Pancreas (tissue), 10 donors: ENCODE results near the gene BAHCC1. TPM values are rescaled to one million over a fixed set of nuclear protein-coding genes. Genes with fewer than 3 reads are reported as not detected.

Experiments used
- ATAC-seq, 4 donors: fragments of 200-7000 bp; cut with Tn5 transposase; one replicate each; pipeline versions ENCODE4 v1.8.0 to v1.9.1; 2020; ENCODE audit warnings: mild to moderate bottlenecking in 4 of 4, moderate library complexity in 4 of 4
- DNase-seq, 6 donors: peaks; one replicate each; pipeline ENCODE4 v3.0.0-alpha.2; 2020
- FAIRE-seq: peaks from 2 replicates; lab custom pipeline; 2012; peaks lifted over from hg19 to GRCh38; lab: Jason Lieb, UNC
- H3K27ac ChIP-seq, 4 donors: fragments of 200-600 bp; sonication (generic); 1 replicate in 3 of 4; 2 replicates in 1 of 4; pipeline versions ENCODE4 v1.5.0 to v1.8.0; 2020
- H3K27me3 ChIP-seq, 4 donors: fragments of 200-600 bp; one replicate each; pipeline ENCODE4 v1.8.0; 2021
- H3K36me3 ChIP-seq, 3 donors: fragments of 200-600 bp; sonication (generic) in 1 of 3; one replicate each; pipeline versions ENCODE4 v1.5.0 to v1.8.0; 2020 to 2021
- H3K4me1 ChIP-seq, 3 donors: fragments of 200-600 bp; one replicate each; pipeline ENCODE4 v1.8.0; 2021
- H3K4me3 ChIP-seq, 4 donors: fragments of 200-600 bp; sonication (generic) in 2 of 4; one replicate each; pipeline versions ENCODE4 v1.5.0 to v1.8.0; 2020 to 2021
- H3K9me3 ChIP-seq, 4 donors: fragments of 200-600 bp; one replicate each; pipeline ENCODE4 v1.8.0; 2021
- CTCF ChIP-seq, 4 donors: fragments of 200-600 bp; sonication (generic) in 3 of 4; IDR thresholded peaks; one replicate each; pipeline versions ENCODE4 v1.5.0 to v1.8.0; 2021; ENCODE audit warnings: antibody characterized with exemption in 4 of 4
- WGBS, 2 donors: extraction: QIAGEN DNeasy Blood & Tissue Kit; methylation state at CpG; one replicate each; pipeline ENCODE4 v1.1.7; 2013; 5-methylcytosine and 5-hydroxymethylcytosine counted together
- intact Hi-C, 3 donors: fragments of 100-400 bp; cut with DNase I; formaldehyde crosslinking; loops; one replicate each; pipeline versions ENCODE4 v1.11.1 to v1.14.2; 2022
- polyA plus RNA-seq, 2 donors: library from polyadenylated mRNA; stranded (reverse); fragments of 200-250 nt; gene quantifications; one replicate each; pipeline ENCODE4 v1.2.3, GENCODE V29; 2013
- total RNA-seq, 6 donors: library from RNA; stranded (reverse); fragmentation: NEBNext Ultra II Directional in 4 of 6; extraction: Animal tissue kit (Norgen Biotek cat#: 25700) in 4 of 6; gene quantifications; one replicate each; pipeline versions ENCODE4 v1.2.1 to v1.2.4, GENCODE V29; 2021 to 2023
- donor health status: healthy with polysubstance abuse.
- donor health status: DM: no; HTN: no; CAD: no; lungs with moderate emphysema.
- donor health status: DM: no; HTN: no; CAD: no.
- donor health status: control.
- donor health status: control.
- donor health status: Bipolar disorder and iron deficiency.
- donor health status: DM: yes; HTN: yes; CAD: no.
- donor health status: DM: no; HTN: no; CAD: no.
- donor health status: DM: no; HTN: no; CAD: no.
- donor health status: DM: yes; HTN: yes; CAD: no.

The BAHCC1 gene
- total and polyA plus RNA-seq, 8 donors = 8.0 to 24.1 (median 10.5) TPM

GRCh38 chr17:81374890-81375289, 20.4 kb upstream of the BAHCC1 start:
- no peaks in the 10 kb centered on the region for H3K36me3 ChIP-seq
- FAIRE-seq (no peak), DNase-seq (no peak), ATAC-seq (no peak)
- WGBS, 2 donors = 82 to 86% methylated on average over 5 of the region's 5 CpGs
- intact Hi-C loops = no loop called here
- no peak overlapping the region for H3K27ac ChIP-seq
- H3K9me3 ChIP-seq = no peaks in the 10 kb centered on the region
- no peaks in the 10 kb centered on the region for H3K4me1 ChIP-seq
- no peaks in the 10 kb centered on the region for H3K27me3 ChIP-seq
- no peak overlapping the region for H3K4me3 ChIP-seq
- TF ChIP-seq CTCF (IDR thresholded peaks at IDR 0.05) = no peak

- no peak for TF ChIP-seq CTCF (IDR thresholded peaks at IDR 0.05)
- Histone ChIP-seq H3K27me3 (no peaks in the 10 kb centered on the region), H3K4me3 (no peak overlapping the region), H3K36me3 (no peaks in the 10 kb centered on the region), H3K4me1 (no peaks in the 10 kb centered on the region), H3K9me3 (no peaks in the 10 kb centered on the region), H3K27ac (no peak overlapping the region)
- intact Hi-C loops = no loop called here
- no peak for DNase-seq
- 90 to 93% methylated on average over 25 of the region's 25 CpGs for WGBS, 2 donors
- no peak for ATAC-seq
- no peak for FAIRE-seq
These were observed 18.1 kb upstream of the BAHCC1 start for GRCh38 chr17:81376946-81377714.

- TF ChIP-seq CTCF (IDR thresholded peaks at IDR 0.05) = no peak
- no peaks in the 10 kb centered on the region for H3K36me3 ChIP-seq
- peak overlapping the region in 1 of 4 donors; percentile 3 for H3K4me3 ChIP-seq
- H3K9me3 ChIP-seq = no peaks in the 10 kb centered on the region
- FAIRE-seq = no peak
- no peak overlapping the region for H3K27ac ChIP-seq
- ATAC-seq = peak in 2 of 4 donors; percentile 8 to 28
- WGBS, 2 donors = 84 to 86% methylated on average over 11 of the region's 11 CpGs
- peak in 2 of 6 donors; percentile 33 to 76 for DNase-seq
- H3K27me3 ChIP-seq = no peaks in the 10 kb centered on the region
- intact Hi-C loops = no loop called here
- no peaks in the 10 kb centered on the region for H3K4me1 ChIP-seq
These were observed 16.2 kb upstream of the BAHCC1 start for GRCh38 chr17:81378941-81379511.

- FAIRE-seq = no peak
- ATAC-seq = peak; percentile 77 to 96 (median 92)
- peak overlapping the region in 1 of 4 donors; percentile 3 for H3K4me3 ChIP-seq
- H3K9me3 ChIP-seq = no peaks in the 10 kb centered on the region
- no peaks in the 10 kb centered on the region for H3K27me3 ChIP-seq
- H3K27ac ChIP-seq = no peak overlapping the region
- 58 to 71% methylated on average over 10 to 17 of the region's 17 CpGs for WGBS, 2 donors
- H3K36me3 ChIP-seq = no peaks in the 10 kb centered on the region
- intact Hi-C loops = no loop called here
- DNase-seq = peak in 5 of 6 donors; percentile 67 to 92 (median 77)
- H3K4me1 ChIP-seq = no peaks in the 10 kb centered on the region
- TF ChIP-seq CTCF (IDR thresholded peaks at IDR 0.05) = no peak
These were observed 15.7 kb upstream of the BAHCC1 start for GRCh38 chr17:81379523-81379942.

- 73 to 97% methylated on average over 3 to 5 of the region's 6 CpGs for WGBS, 2 donors
- Histone ChIP-seq H3K9me3 (no peaks in the 10 kb centered on the region), H3K4me1 (no peaks in the 10 kb centered on the region), H3K36me3 (no peaks in the 10 kb centered on the region), H3K27me3 (no peaks in the 10 kb centered on the region), H3K27ac (no peak overlapping the region), H3K4me3 (no peak overlapping the region)
- FAIRE-seq (no peak), DNase-seq (peak in 1 of 6 donors; percentile 31), ATAC-seq (no peak)
- no peak for TF ChIP-seq CTCF (IDR thresholded peaks at IDR 0.05)
- intact Hi-C loops = no loop called here
These were observed 15.1 kb upstream of the BAHCC1 start for GRCh38 chr17:81380131-81380530.
